Frontal cortex (tissue), 4 donors: ENCODE measurements around the gene RAB4B. TPM values are rescaled to one million over a fixed set of nuclear protein-coding genes. Genes with fewer than 3 reads are reported as not detected.
"Not testable (repeated sequence)": the region's sequence is repeated elsewhere in the genome, so short reads cannot be mapped to it uniquely, and the experiment has no call there.

Source experiments
- DNase-seq, 2 donors: peaks; one replicate each; pipeline ENCODE4 v3.0.0; 2012; ENCODE audit warnings: low spot score in 2 of 2
- FAIRE-seq: peaks from 2 replicates; lab custom pipeline; 2012; peaks lifted over from hg19 to GRCh38; lab: Jason Lieb, UNC
- total RNA-seq: library from RNA; depleted of rRNA; stranded (reverse); fragments of >200 nt; gene quantifications from one replicate; pipeline ENCODE4 v1.2.3, GENCODE V29; 2014
- donor health status: control.
- donor health status: control.
- donor health status: control.

The RAB4B gene
- total RNA-seq, 1 donor from 2014 or later: 6.1 TPM

GRCh38 chr19:40776932-40777644 lies 959 bp upstream of the RAB4B start:
- no peak for FAIRE-seq

GRCh38 chr19:40777645-40777936 lies 456 bp upstream of the RAB4B start:
- no peak for FAIRE-seq

More at GRCh38 chr19:40776932-40777644, 959 bp upstream of the RAB4B start:
- peak; percentile 80 to 86 for DNase-seq

GRCh38 chr19:40778706-40779284 lies 748 bp downstream of the RAB4B start:
- DNase-seq (peak in 1 of 2 donors; percentile 73), FAIRE-seq (no peak)

More at GRCh38 chr19:40777645-40777936, 456 bp upstream of the RAB4B start:
- DNase-seq: no peak

- FAIRE-seq (no peak), DNase-seq (no peak)
Observed at GRCh38 chr19:40780582-40780981, 2.5 kb downstream of the RAB4B start.

- DNase-seq (no peak), FAIRE-seq (no peak)
Observed at GRCh38 chr19:40781140-40781539, 3.1 kb downstream of the RAB4B start.

- no peak for DNase-seq
- no peak for FAIRE-seq
Observed at GRCh38 chr19:40783711-40784110, 5.7 kb downstream of the RAB4B start.

GRCh38 chr19:40784146-40784545 lies 6.1 kb downstream of the RAB4B start:
- not testable (repeated sequence) for DNase-seq, FAIRE-seq

GRCh38 chr19:40785526-40785925 lies 7.5 kb downstream of the RAB4B start:
- no peak for FAIRE-seq
- no peak for DNase-seq

- no peak for FAIRE-seq
Observed at GRCh38 chr19:40786060-40787037, 8.3 kb downstream of the RAB4B start.

GRCh38 chr19:40791349-40791748 lies 13.3 kb downstream of the RAB4B start:
- DNase-seq (no peak), FAIRE-seq (no peak)

More at GRCh38 chr19:40786060-40787037, 8.3 kb downstream of the RAB4B start:
- no peak for DNase-seq

- no peak for FAIRE-seq
- DNase-seq: no peak
Observed at GRCh38 chr19:40791996-40792395, 13.9 kb downstream of the RAB4B start.

- FAIRE-seq (no peak), DNase-seq (no peak)
Observed at GRCh38 chr19:40797166-40797962, 19.3 kb downstream of the RAB4B start.

GRCh38 chr19:40797963-40798682 lies 20.1 kb downstream of the RAB4B start:
- DNase-seq (peak in 1 of 2 donors; percentile 48), FAIRE-seq (no peak)

- FAIRE-seq (no peak), DNase-seq (peak; percentile 96 to 97)
Observed at GRCh38 chr19:40798683-40799557, 20.9 kb downstream of the RAB4B start, which contains the start of gene EGLN2. Gene EGLN2, plus strand, starts transcription at chr19:40799191. Its CDS starts 1,382 bp downstream, at chr19:40800573.

GRCh38 chr19:40799558-40800338 lies 21.7 kb downstream of the RAB4B start:
- DNase-seq: peak in 1 of 2 donors; percentile 46
- FAIRE-seq: no peak

- no peak for DNase-seq
- FAIRE-seq: no peak
Observed at GRCh38 chr19:40800339-40800996, 22.4 kb downstream of the RAB4B start.

GRCh38 chr19:40800997-40801377 lies 22.9 kb downstream of the RAB4B start:
- DNase-seq: no peak
- no peak for FAIRE-seq
